Aorta (tissue), 5 donors: Measurements from ENCODE around the gene TNFSF9. TPM values are rescaled to one million over a fixed set of nuclear protein-coding genes. Genes with fewer than 3 reads are reported as not detected.

Experiments
- ATAC-seq: fragments of 200-7000 bp; cut with Tn5 transposase; one replicate; pipeline ENCODE4 v1.9.1; 2022; ENCODE audit warnings: moderate library complexity; ENCODE audit not compliant: low FRiP score
- DNase-seq, 2 donors: peaks; one replicate each; pipeline ENCODE4 v3.0.0-alpha.2; 2020
- H3K27ac ChIP-seq, 2 donors: one replicate each; pipeline ENCODE4 v1.5.1; 2013; ENCODE audit warnings: low read length in 2 of 2, mild to moderate bottlenecking in 2 of 2, moderate library complexity in 2 of 2, control low read depth in 1 of 2, inconsistent platforms in 1 of 2, low read depth in 1 of 2
- H3K27me3 ChIP-seq, 2 donors: one replicate each; pipeline ENCODE4 v1.6.1; 2013; ENCODE audit warnings: control low read depth in 1 of 2, low read length in 1 of 2, mild to moderate bottlenecking in 1 of 2, moderate library complexity in 1 of 2; ENCODE audit not compliant: insufficient read depth in 2 of 2, control insufficient read depth in 1 of 2
- H3K36me3 ChIP-seq, 2 donors: one replicate each; pipeline ENCODE4 v1.6.1; 2013; ENCODE audit warnings: control low read depth in 1 of 2, low read length in 1 of 2, mild to moderate bottlenecking in 1 of 2; ENCODE audit not compliant: insufficient read depth in 2 of 2, control insufficient read depth in 1 of 2
- H3K4me1 ChIP-seq, 2 donors: one replicate each; pipeline ENCODE4 v1.6.1; 2013; ENCODE audit warnings: low read length in 2 of 2, control low read depth in 1 of 2, mild to moderate bottlenecking in 1 of 2, moderate library complexity in 1 of 2; ENCODE audit not compliant: insufficient read depth in 2 of 2, control insufficient read depth in 1 of 2
- H3K4me3 ChIP-seq, 2 donors: one replicate each; pipeline ENCODE4 v1.5.1; 2013; ENCODE audit warnings: low read length in 2 of 2, control low read depth in 1 of 2, mild to moderate bottlenecking in 1 of 2
- H3K9me3 ChIP-seq: one replicate; pipeline ENCODE4 v1.6.1; 2013; ENCODE audit warnings: mild to moderate bottlenecking, low read length; ENCODE audit not compliant: control insufficient read depth
- WGBS, 2 donors: extraction: QIAGEN DNeasy Blood & Tissue Kit; methylation state at CpG; one replicate each; pipeline ENCODE4 v1.1.7; 2013; 5-methylcytosine and 5-hydroxymethylcytosine counted together
- intact Hi-C, 2 donors: fragments of 100-400 bp; cut with DNase I; formaldehyde crosslinking; loops; one replicate each; pipeline versions ENCODE4 v1.14.2 to v1.15.0; 2022
- polyA plus RNA-seq, 2 donors: library from polyadenylated mRNA; stranded (reverse); fragments of 200-250 nt; gene quantifications; one replicate each; pipeline ENCODE4 v1.2.3, GENCODE V29; 2013
- total RNA-seq, 2 donors: library from RNA; stranded (reverse); fragmentation: NEBNext Ultra II Directional; extraction: Animal tissue kit (Norgen Biotek cat#: 25700); gene quantifications; one replicate each; pipeline ENCODE4 v1.2.1, GENCODE V29; 2021
- donor health status: healthy with polysubstance abuse.
- donor health status: Bipolar disorder and iron deficiency.
- donor health status: DM: no; HTN: no; CAD: no.
- donor health status: DM: no; HTN: no; CAD: no.
- donor health status: DM: yes; HTN: yes; CAD: no.

TNFSF9 gene
- total and polyA plus RNA-seq, 4 donors, result 1.2 to 1.6 TPM; not detected in 2

GRCh38 chr19:6516659-6517291 is 14.1 kb upstream of the TNFSF9 start:
- Histone ChIP-seq H3K27ac (no peak overlapping the region), H3K36me3 (no peaks in the 10 kb centered on the region), H3K9me3 (no peaks in the 10 kb centered on the region), H3K4me3 (peak overlapping the region; percentile 0 to 8), H3K4me1 (no peaks in the 10 kb centered on the region), H3K27me3 (no peaks in the 10 kb centered on the region)
- WGBS, 2 donors, result 1 to 2% methylated on average over 38 of the region's 38 CpGs
- intact Hi-C loops, result loop anchor here in 1 of 2 donors (5.0 kb wide), 2 partner anchors 116 to 346 kb away; no protein-coding TSS in a partner anchor
- peak; percentile 94 for ATAC-seq
- peak; percentile 94 to 97 for DNase-seq

DNA sequence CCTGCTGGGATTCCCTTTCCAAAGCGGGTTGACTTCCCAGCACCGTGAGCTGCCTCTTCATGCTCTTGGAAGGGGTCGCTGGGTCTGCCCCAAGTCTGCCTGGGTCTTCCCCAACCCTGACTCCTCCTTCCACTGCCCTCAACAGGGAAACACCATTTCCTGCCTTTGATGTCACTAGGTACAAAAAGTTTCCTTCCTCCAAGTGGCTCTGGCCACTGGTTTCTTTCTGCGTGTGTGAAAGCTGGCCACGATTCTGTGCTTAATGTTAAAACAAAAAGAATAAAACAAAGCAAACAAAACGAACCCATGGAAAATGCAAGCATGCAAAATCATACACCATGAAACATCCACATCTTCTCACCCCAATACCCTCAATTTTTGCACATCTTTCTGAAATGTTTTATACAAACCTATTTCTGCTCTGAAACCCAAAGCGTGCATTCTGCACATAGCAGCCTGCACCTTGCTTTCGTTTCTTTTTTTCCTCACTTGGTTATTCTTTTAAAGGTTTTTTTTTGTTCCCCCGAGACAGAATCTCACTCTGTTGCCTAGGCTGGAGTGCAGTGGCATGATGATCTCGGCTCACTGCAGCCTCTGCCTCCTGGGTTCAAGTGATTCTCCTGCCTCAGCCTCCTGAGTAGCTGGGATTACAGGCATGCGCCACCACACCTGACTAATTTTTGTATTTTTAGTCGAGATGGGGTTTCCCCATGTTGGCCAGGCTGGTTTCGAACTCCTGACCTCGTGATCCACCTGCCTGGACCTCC is 12.5 kb upstream of the TNFSF9 start:
- Histone ChIP-seq H3K9me3 (no peaks in the 10 kb centered on the region), H3K27me3 (no peaks in the 10 kb centered on the region), H3K36me3 (no peaks in the 10 kb centered on the region), H3K4me3 (no peak overlapping the region), H3K4me1 (no peaks in the 10 kb centered on the region), H3K27ac (no peak overlapping the region)
- ATAC-seq, result no peak
- 43 to 46% methylated on average over 14 of the region's 14 CpGs for WGBS, 2 donors
- DNase-seq, result no peak
- intact Hi-C loops, result loop anchor here in 1 of 2 donors (5.0 kb wide), 2 partner anchors 114 to 344 kb away; no protein-coding TSS in a partner anchor

- intact Hi-C loops, result loop anchor here in 1 of 2 donors (5.0 kb wide), 2 partner anchors 113 to 343 kb away; no protein-coding TSS in a partner anchor
- 42 to 44% methylated on average over 2 of the region's 2 CpGs for WGBS, 2 donors
- no peaks in the 10 kb centered on the region for H3K4me1 ChIP-seq
- ATAC-seq (no peak), DNase-seq (no peak)
- H3K36me3 ChIP-seq, result no peaks in the 10 kb centered on the region
- H3K27me3 ChIP-seq, result no peaks in the 10 kb centered on the region
- no peak overlapping the region for H3K27ac ChIP-seq
- no peak overlapping the region for H3K4me3 ChIP-seq
- no peaks in the 10 kb centered on the region for H3K9me3 ChIP-seq
Measured at GRCh38 chr19:6519289-6519688, 11.5 kb upstream of the TNFSF9 start.

DNA sequence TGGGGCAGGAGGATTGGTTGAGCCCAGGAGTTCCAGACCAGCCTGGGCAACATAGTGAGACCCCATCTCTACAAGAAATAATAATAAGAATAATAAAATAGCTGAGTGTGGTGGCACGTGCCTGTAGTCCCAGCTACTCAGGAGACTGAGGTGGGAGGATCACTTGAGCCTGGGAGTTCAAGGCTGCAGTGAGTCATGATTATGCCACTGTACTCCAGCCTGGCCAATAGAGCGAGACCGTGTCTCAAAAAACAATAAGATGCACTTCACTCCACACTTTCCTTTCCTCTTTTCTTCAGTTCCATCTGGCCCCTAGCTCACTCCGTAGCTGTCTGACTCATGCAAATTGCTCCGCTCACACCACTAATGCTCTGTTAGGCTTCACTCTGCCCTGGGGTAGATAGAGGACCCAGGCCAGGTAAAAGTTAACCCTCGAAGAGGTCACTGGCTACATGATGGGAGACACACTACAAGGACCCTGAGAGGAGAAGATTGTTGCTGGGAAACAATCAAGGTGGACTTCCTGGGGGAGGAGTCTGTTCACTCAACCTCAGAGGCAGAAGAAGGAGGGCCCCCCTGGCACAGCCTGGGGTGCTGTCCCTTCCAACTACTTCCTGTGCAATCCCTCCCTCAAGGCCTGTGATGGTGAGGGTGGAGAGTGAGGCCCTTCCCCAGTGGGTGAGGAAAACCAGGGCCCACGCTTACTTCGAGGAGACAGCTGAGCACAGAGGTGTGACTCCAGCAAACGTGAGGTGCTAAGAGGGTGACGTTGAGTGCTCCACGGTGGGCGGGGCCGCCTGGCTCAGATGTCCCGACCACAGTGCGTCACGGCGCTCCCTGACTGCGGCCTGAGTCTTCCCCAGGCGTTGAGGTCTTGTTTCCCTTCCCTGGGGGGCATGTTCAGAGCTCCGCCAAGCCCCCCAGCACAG is 8.8 kb upstream of the TNFSF9 start:
- H3K9me3 ChIP-seq, result no peaks in the 10 kb centered on the region
- ATAC-seq (no peak), DNase-seq (no peak)
- no peaks in the 10 kb centered on the region for H3K27me3 ChIP-seq
- intact Hi-C loops, result loop anchor here in 1 of 2 donors (10.0 kb wide), 1 partner anchor 213 kb away; the partner anchor contains the start of genes GPR108 and TRIP10
- H3K36me3 ChIP-seq, result no peaks in the 10 kb centered on the region
- H3K27ac ChIP-seq, result no peak overlapping the region
- H3K4me3 ChIP-seq, result no peak overlapping the region
- no peaks in the 10 kb centered on the region for H3K4me1 ChIP-seq
- WGBS, 2 donors, result 51 to 55% methylated on average over 20 of the region's 20 CpGs

DNA sequence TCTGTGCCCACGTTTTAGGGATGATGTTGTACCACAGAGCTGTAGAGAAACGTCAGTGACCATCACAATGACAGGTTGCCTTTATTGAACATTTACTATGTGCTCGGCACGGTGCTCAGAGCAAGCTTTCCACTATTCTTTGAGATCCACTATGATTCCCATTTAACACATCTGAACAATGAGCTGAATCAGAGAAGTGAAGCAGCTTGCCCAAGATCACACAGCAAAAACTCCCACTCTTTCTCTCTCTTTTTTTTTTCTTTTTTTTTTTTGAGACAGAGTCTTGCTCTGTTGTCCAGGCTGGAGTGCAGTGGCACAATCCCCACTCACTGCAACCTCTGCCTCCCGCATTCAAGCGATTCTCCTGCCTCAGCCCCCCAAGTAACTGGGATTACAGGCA is 8.1 kb upstream of the TNFSF9 start:
- Histone ChIP-seq H3K27me3 (no peaks in the 10 kb centered on the region), H3K4me3 (no peak overlapping the region), H3K4me1 (no peaks in the 10 kb centered on the region), H3K9me3 (no peaks in the 10 kb centered on the region), H3K36me3 (no peaks in the 10 kb centered on the region), H3K27ac (no peak overlapping the region)
- 78 to 80% methylated on average over 6 of the region's 6 CpGs for WGBS, 2 donors
- intact Hi-C loops, result loop anchor here in 1 of 2 donors (10.0 kb wide), 1 partner anchor 212 kb away; the partner anchor contains the start of genes GPR108 and TRIP10
- no peak for ATAC-seq
- DNase-seq, result no peak

GRCh38 chr19:6524311-6524710 is 6.5 kb upstream of the TNFSF9 start:
- Histone ChIP-seq H3K27me3 (no peaks in the 10 kb centered on the region), H3K27ac (no peak overlapping the region), H3K9me3 (no peaks in the 10 kb centered on the region), H3K36me3 (no peaks in the 10 kb centered on the region), H3K4me3 (no peak overlapping the region), H3K4me1 (no peaks in the 10 kb centered on the region)
- 65% methylated on average over 2 of the region's 2 CpGs for WGBS, 2 donors
- no peak for ATAC-seq
- no peak for DNase-seq
- intact Hi-C loops, result loop anchor here in 1 of 2 donors (10.0 kb wide), 1 partner anchor 210 kb away; the partner anchor contains the start of genes GPR108 and TRIP10

DNA sequence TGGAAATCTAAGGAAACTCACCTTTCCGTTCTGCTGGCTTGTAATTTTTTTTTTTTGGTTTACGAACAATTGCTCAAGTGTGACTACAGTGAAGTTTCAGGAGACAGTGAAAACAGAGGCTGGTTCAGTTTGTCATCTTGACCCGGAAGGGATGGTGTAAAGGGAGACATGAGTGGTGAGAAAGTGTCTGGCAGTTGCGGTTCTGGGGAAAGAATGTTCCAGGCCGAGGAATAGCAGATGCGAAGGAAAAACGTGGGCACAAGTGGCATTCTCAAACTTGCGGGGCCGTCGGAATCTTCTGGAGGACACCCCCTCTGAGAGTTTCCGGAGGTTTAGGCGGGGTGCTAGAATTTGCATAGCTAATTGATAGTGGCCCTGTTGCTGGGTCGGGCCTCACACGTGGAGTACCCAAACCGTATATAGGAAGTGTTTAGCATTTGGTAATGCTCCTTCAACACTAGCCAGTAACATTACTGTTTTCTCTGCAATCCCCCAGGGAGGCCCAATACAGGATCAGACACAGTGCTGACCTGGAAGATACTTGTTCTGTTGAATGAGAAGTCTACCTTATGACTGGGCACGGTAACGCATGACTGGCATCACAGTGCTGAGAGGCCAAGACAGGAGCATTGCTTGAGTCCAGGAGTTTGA is 2.8 kb upstream of the TNFSF9 start:
- Histone ChIP-seq H3K4me3 (no peak overlapping the region), H3K9me3 (no peaks in the 10 kb centered on the region), H3K4me1 (no peaks in the 10 kb centered on the region), H3K36me3 (no peaks in the 10 kb centered on the region), H3K27ac (no peak overlapping the region), H3K27me3 (no peaks in the 10 kb centered on the region)
- 54% methylated on average over 17 of the region's 17 CpGs for WGBS, 2 donors
- DNase-seq, result no peak
- ATAC-seq, result no peak
- intact Hi-C loops, result loop anchor here in 1 of 2 donors (10.0 kb wide), 1 partner anchor 207 kb away; the partner anchor contains the start of genes GPR108 and TRIP10
